Measurements from ENCODE around the gene OST4.

Gene OST4

DNA sequence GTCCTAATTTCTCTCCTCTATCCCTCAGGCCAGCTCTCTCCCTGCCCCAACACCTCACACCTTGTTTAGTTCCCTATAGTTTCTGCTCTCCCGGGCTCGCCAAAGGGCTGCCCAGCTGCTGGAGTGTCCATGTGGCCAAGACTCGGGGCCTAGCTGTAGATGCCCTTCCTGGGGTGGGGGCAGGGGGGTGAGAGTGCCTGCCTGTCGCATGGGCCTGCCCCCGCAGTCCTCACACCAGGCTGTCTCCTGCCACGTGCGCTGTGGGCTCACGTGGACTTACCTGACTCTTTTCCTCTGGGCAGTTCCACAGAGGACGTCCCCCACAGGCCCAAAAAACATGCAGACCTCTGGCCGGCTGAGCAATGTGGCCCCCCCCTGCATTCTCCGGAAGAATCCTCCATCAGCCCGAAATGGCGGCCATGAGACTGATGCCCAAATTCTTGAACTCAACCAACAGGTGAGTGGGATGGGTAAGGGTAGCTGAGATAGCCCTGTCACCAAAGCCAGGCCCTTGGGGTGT lies 46.1 kb downstream of the OST4 start:
- DNase-seq (ENCODE audit: low read depth) = no peak

DNA sequence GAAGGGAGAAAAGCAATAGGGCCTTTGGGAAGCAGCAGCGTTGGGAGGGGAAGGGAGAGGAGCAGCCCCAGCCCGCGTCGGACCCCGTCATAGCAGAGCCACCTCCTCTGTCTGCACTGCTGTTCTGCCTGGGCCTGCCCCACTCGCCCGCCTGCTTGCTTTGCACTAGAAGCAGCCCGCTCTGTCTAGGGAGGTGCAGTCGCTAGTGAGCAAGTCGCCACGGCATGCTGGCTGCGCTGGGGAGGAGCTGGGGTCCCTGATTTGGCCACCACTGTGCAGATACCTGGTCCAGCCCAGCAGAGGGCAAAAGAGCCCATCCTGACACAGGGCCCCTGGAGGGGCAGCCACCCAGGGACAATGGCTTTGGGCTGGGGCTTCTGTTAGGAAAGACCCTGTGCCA lies 46.6 kb downstream of the OST4 start:
- DNase-seq (ENCODE audit: low read depth) = no peak

DNA sequence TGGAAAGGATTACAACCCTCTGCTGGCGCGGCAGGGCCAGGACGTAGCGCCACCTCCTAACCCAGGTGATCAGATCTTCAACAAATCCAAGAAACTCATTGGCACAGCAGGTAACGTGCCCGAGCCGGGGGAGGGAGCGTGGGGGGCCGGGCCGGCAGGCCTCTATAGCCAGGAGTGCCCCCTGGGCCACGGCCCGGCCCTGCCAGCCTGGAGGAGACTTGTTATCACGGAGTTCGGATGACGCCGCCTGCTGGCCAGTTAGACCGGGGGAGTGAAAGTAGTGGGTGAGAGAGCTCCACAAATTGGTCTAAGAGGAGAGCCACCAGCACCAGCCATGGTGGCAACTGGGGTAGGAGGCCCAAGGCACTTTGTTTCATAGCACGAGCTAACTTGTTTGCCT lies 47.3 kb downstream of the OST4 start:
- no peak for DNase-seq (ENCODE audit: low read depth)

DNA sequence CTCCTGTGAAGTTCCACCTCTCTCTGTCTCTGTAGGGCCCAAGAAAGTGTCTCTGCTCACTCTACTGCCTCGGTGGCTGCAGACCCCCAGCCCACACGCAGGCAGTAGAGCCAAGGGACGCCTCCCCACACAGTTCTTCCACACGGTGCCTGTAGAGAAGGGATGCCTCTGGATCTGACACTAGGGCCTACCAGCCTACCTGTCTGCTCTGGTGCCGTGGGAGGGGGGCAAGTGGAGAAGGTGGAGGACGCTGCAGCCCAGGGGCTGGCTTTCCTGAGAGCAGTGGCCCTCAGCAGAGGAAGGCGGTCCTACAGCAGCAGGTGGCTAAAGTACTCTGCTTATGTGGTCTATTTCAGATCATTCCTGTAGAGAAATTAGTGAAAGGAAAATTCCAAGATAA lies 47.7 kb downstream of the OST4 start:
- DNase-seq (ENCODE audit: low read depth) = no peak

DNA sequence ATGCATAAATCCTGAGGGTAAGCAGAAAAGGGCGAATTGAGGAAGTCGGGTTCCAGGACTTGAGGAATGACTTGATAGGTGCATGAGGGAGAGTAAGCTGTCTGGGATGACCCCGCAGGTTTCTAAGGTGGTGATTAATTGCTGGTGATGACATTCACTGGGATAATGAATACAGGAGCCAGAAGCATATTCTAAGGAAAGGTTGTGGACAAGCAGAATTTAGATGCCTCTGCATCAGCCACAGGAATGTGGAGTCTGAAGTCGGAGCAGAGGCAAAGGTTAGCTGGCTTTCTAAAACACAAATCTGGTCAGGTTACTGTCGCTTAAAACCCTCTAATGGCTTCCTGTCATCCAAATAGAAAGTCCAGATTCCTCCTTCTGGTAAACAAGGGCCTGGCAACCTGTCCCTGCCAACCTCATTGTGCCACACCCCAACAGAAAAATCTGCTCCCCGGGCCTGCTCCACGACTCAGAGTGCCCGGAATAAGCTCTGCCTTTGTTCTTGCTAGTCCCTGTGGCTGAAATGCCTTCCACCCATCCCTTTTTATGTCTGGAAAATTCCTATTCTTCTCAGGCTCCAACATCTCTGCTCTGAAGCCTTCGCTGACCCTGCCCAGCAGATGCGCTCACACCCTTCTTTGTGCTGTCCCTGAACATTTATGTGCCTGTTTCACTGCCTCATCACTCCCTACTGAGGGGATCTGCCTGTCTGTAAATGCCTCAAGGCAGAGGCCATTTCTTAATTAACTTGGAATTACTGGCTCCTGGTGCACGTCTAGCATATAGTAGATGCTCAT lies 50.0 kb downstream of the OST4 start:
- no peak for DNase-seq (ENCODE audit: low read depth)
